PC-3 (cell line): ENCODE measurements around the gene QRICH2. TPM values are rescaled to one million over a fixed set of nuclear protein-coding genes. Genes with fewer than 3 reads are reported as not detected.
A peak's percentile ranks its signal among the peaks of the same experiment; 100 is the strongest.

Experiments
- ATAC-seq: fragments of 200-7000 bp; cut with Tn5 transposase; 2 replicates; pipeline ENCODE4 v1.9.1; 2020; ENCODE audit warnings: mild to moderate bottlenecking, moderate library complexity
- BruUV-seq: library from RNA; stranded (reverse); fragments of 400-500 nt; replicated peaks from 2 replicates; lab custom pipeline; 2021; lab: Mats Ljungman, UMichigan
- CTCF ChIA-PET: fragments of 300-600 bp; sonication (Branson Sonifier 250); formaldehyde crosslinking; loops from one replicate; lab custom pipeline; 2022; ENCODE audit warnings: antibody characterized with exemption; lab: Charles Lee
- POLR2A ChIA-PET: fragments of 300-600 bp; sonication (Branson Sonifier 250); formaldehyde crosslinking; loops from one replicate; lab custom pipeline; 2022; ENCODE audit warnings: antibody characterized with exemption; ENCODE audit not compliant: unreplicated experiment; lab: Charles Lee
- DNase-seq: peaks from one replicate; pipeline ENCODE4 v3.0.0-alpha.2; 2015
- H2AFZ ChIP-seq: fragments of 300-600 bp; sonication (generic); 2 replicates; pipeline ENCODE4 v1.6.0; 2016; ENCODE audit warnings: antibody characterized with exemption, low read length
- H3F3A ChIP-seq: fragments of 300-600 bp; sonication (generic); one replicate; pipeline ENCODE4 v1.6.0; 2017; ENCODE audit warnings: antibody characterized with exemption, low read length, control low read depth, mild to moderate bottlenecking; ENCODE audit not compliant: unreplicated experiment
- H3K27ac ChIP-seq: fragments of 300-600 bp; sonication (generic); 2 replicates; pipeline ENCODE4 v1.5.1; 2016; ENCODE audit warnings: mild to moderate bottlenecking, low read length
- H3K27me3 ChIP-seq: fragments of 300-600 bp; sonication (generic); 2 replicates; pipeline ENCODE4 v1.6.1; 2016; ENCODE audit warnings: low read length, mixed read lengths
- H3K36me3 ChIP-seq: fragments of 300-600 bp; sonication (generic); 2 replicates; pipeline ENCODE4 v1.6.1; 2016; ENCODE audit warnings: low read depth, mixed run types, low read length, mixed read lengths
- H3K4me1 ChIP-seq: fragments of 300-600 bp; sonication (generic); 2 replicates; pipeline ENCODE4 v1.5.1; 2016; ENCODE audit warnings: low read length; ENCODE audit not compliant: insufficient read depth
- H3K4me2 ChIP-seq: fragments of 300-600 bp; sonication (generic); 2 replicates; pipeline ENCODE4 v1.6.0; 2016; ENCODE audit warnings: low read length
- H3K4me3 ChIP-seq: fragments of 300-600 bp; sonication (generic); 2 replicates; pipeline ENCODE4 v1.5.1; 2016; ENCODE audit warnings: mild to moderate bottlenecking, low read length, mixed read lengths
- H3K79me2 ChIP-seq: fragments of 300-600 bp; sonication (generic); 2 replicates; pipeline ENCODE4 v1.6.1; 2017; ENCODE audit warnings: low read length, mixed read lengths
- H3K9ac ChIP-seq: fragments of 300-600 bp; sonication (generic); 2 replicates; pipeline ENCODE4 v1.6.0; 2016; ENCODE audit warnings: mild to moderate bottlenecking, low read length
- H3K9me2 ChIP-seq: fragments of 300-600 bp; sonication (generic); replicated peaks from 2 replicates; pipeline ENCODE4 v1.6.1; 2016; ENCODE audit warnings: mixed run types, low read length, mixed read lengths
- H3K9me3 ChIP-seq: fragments of 300-600 bp; sonication (generic); 2 replicates; pipeline ENCODE4 v1.6.1; 2016; ENCODE audit warnings: low read length, mixed read lengths
- H4K20me1 ChIP-seq: fragments of 300-600 bp; sonication (generic); 2 replicates; pipeline ENCODE4 v1.6.1; 2016; ENCODE audit warnings: low read length, mixed read lengths
- EZH2 ChIP-seq: fragments of 300-600 bp; sonication (generic); IDR thresholded peaks from one replicate; pipeline ENCODE4 v1.6.1; 2017; ENCODE audit warnings: antibody characterized with exemption, mild to moderate bottlenecking, low read length; ENCODE audit not compliant: unreplicated experiment
- EZH2phosphoT487 ChIP-seq: fragments of 300-600 bp; sonication (generic); IDR thresholded peaks from 2 replicates; pipeline ENCODE4 v1.6.1; 2018; ENCODE audit warnings: mild to moderate bottlenecking, antibody characterized with exemption, low read length, borderline replicate concordance
- intact Hi-C: fragments of 100-400 bp; cut with micrococcal nuclease; formaldehyde crosslinking; loops from 2 replicates; pipeline ENCODE4 v1.9.0; 2023
- total RNA-seq: library from RNA; depleted of rRNA; stranded (reverse); fragments of >200 nt; gene quantifications from 2 replicates; pipeline ENCODE4 v1.2.3, GENCODE V29; 2014
- TF ChIP-seq, protein P1 (sequence below): fragments of 300-600 bp; sonication (generic); conservative IDR thresholded peaks from 2 replicates; pipeline ENCODE4 v1.5.1; 2017; ENCODE audit warnings: antibody characterized with exemption, low read depth, mild to moderate bottlenecking, low read length

Gene QRICH2
- total RNA-seq, 1 experiment from 2014 or later = 2.2 TPM

- DNase-seq (no peak), ATAC-seq (no peak)
- H3K4me3 ChIP-seq = no peak overlapping the region
- intact Hi-C loops = no loop called here
- ChIA-PET POLR2A (no interaction called here), CTCF (interaction anchor here (0.6 to 2.6 kb wide), 6 partner anchors 47 to 94 kb away, joined by 3 to 20 read pairs (median 4); partner anchors contain the start of gene PRPSAP1)
- H3K4me2 ChIP-seq = no peak overlapping the region
- no peak overlapping the region for H2AFZ ChIP-seq
- H3F3A ChIP-seq = no peaks in the 10 kb centered on the region
- 0 out of 2 replicates have a peak, but pooled peaks cover 4% of the 10 kb centered on the region for H3K36me3 ChIP-seq
- H3K27me3 ChIP-seq = no peaks in the 10 kb centered on the region
- H3K9me2 ChIP-seq = no peaks in the 10 kb centered on the region
- TF ChIP-seq EZH2phosphoT487 = no peak
- no peak overlapping the region for H3K27ac ChIP-seq
- H4K20me1 ChIP-seq = no peaks in the 10 kb centered on the region
- TSS peak; percentile 1 for BruUV-seq
- 0 out of 2 replicates have a peak, but pooled peaks cover 7% of the 10 kb centered on the region for H3K4me1 ChIP-seq
- no peaks in the 10 kb centered on the region for H3K79me2 ChIP-seq
- H3K9ac ChIP-seq = no peak overlapping the region
- no peaks in the 10 kb centered on the region for H3K9me3 ChIP-seq
Observed at GRCh38 chr17:76304226-76305134, 3.6 kb downstream of the QRICH2 start.

- ATAC-seq = no peak
- Histone ChIP-seq H3F3A (no peaks in the 10 kb centered on the region), H3K4me2 (no peak overlapping the region), H3K27ac (no peak overlapping the region), H3K9me3 (no peaks in the 10 kb centered on the region), H4K20me1 (no peaks in the 10 kb centered on the region), H3K9ac (no peak overlapping the region), H3K9me2 (no peaks in the 10 kb centered on the region), H3K27me3 (no peaks in the 10 kb centered on the region), H3K4me3 (no peak overlapping the region), H2AFZ (no peak overlapping the region), H3K79me2 (no peaks in the 10 kb centered on the region), H3K4me1 (0 out of 2 replicates have a peak, but pooled peaks cover under 1% of the 10 kb centered on the region), H3K36me3 (no peaks in the 10 kb centered on the region)
- CTCF ChIA-PET = interaction anchor here (0.6 to 0.7 kb wide), 2 partner anchors 101 to 284 kb away, joined by 3 to 4 read pairs; no protein-coding TSS in a partner anchor
- BruUV-seq = no TSS peak
- POLR2A ChIA-PET = no interaction called here
- DNase-seq = no peak
- intact Hi-C loops = loop anchor here (5.0 kb wide), 1 partner anchor 285 kb away; no protein-coding TSS in a partner anchor
- TF ChIP-seq EZH2 (no peak), EZH2phosphoT487 (no peak)
- TF ChIP-seq, protein P1, sequence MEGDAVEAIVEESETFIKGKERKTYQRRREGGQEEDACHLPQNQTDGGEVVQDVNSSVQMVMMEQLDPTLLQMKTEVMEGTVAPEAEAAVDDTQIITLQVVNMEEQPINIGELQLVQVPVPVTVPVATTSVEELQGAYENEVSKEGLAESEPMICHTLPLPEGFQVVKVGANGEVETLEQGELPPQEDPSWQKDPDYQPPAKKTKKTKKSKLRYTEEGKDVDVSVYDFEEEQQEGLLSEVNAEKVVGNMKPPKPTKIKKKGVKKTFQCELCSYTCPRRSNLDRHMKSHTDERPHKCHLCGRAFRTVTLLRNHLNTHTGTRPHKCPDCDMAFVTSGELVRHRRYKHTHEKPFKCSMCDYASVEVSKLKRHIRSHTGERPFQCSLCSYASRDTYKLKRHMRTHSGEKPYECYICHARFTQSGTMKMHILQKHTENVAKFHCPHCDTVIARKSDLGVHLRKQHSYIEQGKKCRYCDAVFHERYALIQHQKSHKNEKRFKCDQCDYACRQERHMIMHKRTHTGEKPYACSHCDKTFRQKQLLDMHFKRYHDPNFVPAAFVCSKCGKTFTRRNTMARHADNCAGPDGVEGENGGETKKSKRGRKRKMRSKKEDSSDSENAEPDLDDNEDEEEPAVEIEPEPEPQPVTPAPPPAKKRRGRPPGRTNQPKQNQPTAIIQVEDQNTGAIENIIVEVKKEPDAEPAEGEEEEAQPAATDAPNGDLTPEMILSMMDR = no peak
Observed at GRCh38 chr17:76297436-76297835, 10.6 kb downstream of the QRICH2 start.

DNA sequence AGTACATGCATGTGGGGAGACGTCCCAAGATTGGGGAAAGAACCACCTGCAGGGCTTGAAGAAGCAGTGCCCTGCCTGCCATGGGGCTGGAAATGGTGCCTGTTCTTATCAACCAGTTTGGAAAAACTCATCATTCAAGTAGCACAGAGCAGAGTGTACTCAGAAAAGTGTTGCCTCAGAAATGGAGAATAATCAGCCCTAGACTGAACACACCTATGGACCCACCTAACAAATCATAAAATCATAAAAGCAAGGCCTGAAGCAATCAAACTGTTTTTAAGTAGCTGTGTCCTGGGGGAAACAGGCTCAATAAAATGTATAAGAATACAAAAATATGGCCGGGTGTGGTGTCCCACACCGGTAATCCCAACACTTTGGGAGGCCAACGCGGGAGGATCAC, 11.2 kb downstream of the QRICH2 start:
- Histone ChIP-seq H2AFZ (no peak overlapping the region), H3K9me3 (no peaks in the 10 kb centered on the region), H3K27me3 (no peaks in the 10 kb centered on the region), H4K20me1 (no peaks in the 10 kb centered on the region), H3K9ac (no peak overlapping the region), H3K4me1 (no peaks in the 10 kb centered on the region), H3K36me3 (no peaks in the 10 kb centered on the region), H3K79me2 (no peaks in the 10 kb centered on the region), H3F3A (no peaks in the 10 kb centered on the region), H3K27ac (no peak overlapping the region), H3K4me2 (no peak overlapping the region), H3K9me2 (no peaks in the 10 kb centered on the region), H3K4me3 (no peak overlapping the region)
- intact Hi-C loops = loop anchor here (5.0 kb wide), 1 partner anchor 285 kb away; no protein-coding TSS in a partner anchor
- TF ChIP-seq, protein P1 = no peak
- TF ChIP-seq EZH2phosphoT487 = no peak
- TF ChIP-seq EZH2 = no peak
- POLR2A ChIA-PET = no interaction called here
- no peak for DNase-seq
- ATAC-seq = no peak
- no TSS peak for BruUV-seq
- CTCF ChIA-PET = no interaction called here
